Activated gamma-delta T cell treated with Interleukin-2 at 50 U/mL for 16 hours (primary cell): ENCODE measurements around the gene MAPK11.

Experiments used
- DNase-seq: peaks from one replicate; pipeline ENCODE4 v3.0.0-alpha.2; 2020

Gene MAPK11

DNA sequence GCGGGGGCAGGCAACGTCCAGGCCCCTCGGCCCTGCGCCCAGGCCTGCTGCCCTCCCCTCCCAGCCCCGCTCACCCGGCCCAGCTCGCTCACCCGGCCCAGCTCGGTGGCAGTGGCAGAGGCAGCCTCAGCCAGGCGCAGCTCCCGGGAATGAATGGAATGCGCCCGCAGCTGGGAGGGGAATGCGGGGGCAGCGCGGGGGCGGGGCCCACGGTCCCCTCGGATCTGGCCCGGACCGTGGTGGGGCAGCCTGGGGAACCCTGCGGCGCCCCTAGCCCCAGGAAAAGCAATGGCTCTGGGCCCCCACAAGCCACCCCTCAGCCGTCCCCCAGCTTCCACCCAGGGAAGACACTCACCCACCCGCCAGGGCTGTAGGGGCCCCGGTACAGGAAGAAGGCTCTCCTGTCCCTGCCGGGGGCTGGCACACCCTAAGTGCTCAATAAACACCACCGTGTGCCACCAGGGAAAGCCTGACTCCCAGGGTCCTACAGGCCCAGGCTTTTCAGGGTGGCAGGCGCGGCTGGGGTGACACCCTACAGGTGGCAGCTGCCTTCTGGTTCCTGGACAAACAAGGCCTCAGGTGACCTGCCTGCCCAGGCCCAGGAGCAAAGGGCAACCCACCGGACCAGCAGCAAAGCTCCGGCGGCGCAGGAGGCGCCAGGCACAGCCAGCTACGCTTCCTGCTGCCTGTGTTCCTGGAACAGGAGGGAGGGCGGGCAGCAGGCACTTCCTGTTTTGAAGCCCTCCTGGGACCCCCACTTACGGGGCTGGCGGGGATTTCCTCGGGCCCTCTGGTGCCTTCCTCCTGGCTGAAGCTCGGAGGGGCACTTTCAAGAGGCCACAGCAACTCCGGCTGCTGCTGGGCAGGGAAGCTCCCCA, 23.5 kb upstream of the MAPK11 start:
- no peak for DNase-seq

DNA sequence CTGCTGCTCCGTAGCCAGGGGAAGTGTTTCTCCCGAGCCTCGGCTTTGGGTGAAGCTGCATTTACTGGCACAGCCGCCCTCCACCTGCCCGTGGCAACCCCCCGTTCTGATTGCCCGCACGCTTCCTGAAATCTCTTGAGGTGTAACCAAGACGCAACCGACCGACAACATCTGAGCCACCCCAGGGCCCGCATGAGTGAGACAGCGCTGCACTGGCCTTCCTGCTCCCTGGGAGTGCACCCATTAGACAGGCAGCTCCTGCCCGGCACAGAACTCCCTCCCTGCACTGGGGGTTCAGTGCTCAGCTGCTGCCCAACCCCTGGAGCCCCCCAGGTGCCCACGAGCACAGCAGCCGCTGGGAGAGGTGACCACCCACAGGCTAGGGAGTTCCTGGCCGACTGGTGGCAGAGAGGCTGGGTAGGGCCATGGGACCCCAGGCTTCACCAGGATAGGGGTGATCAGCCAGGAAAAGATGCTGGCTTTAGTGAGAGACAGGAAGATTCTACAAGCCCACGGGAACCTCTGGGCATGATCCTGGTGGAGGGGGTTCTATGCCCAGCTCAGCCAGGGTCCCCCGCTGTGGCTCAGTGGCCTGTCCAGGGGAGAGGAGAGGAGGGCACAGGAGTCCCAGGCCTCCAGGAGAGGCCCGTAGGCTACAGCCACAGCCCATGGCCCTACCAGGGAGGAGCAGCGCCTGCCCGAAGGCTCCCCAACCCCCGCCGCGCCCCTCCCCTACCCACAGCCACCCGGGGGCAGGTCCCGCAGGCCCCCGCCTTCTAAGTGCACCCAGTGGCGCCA, 22.7 kb upstream of the MAPK11 start:
- no peak for DNase-seq

DNA sequence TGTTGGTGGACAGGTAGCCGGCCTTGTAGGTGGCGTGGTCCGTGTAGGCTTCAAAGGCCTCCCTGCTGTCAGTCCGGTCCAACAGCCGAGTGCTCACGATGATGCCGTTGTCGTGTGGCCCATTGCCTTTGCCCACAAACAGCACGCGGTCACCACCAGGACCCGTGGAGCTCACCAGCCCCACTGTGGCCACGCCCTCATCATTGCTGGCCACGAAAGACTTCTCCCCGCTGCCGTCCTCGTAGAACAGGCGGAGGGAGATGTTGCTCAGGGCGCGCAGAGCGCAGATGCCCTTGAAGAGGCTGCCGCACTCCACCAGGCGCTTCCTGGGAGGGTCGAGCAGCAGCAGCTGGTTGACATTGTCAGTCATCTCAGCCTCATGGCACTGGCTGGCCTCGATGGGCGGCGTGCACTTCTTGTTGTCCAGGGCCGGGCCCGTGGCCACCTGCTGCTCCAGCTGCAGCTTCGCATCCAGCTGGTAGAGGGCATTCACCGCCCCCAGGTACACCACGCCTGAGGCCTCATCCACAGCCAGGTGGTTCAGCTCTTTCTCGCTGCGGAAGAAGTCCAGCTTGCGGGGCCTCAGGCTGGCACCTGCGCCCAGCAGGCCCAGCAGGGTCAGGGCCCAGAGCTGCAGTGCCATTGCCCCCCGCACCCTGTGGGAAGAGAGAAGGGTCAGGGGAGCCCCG, 19.9 kb upstream of the MAPK11 start:
- DNase-seq = no peak

DNA sequence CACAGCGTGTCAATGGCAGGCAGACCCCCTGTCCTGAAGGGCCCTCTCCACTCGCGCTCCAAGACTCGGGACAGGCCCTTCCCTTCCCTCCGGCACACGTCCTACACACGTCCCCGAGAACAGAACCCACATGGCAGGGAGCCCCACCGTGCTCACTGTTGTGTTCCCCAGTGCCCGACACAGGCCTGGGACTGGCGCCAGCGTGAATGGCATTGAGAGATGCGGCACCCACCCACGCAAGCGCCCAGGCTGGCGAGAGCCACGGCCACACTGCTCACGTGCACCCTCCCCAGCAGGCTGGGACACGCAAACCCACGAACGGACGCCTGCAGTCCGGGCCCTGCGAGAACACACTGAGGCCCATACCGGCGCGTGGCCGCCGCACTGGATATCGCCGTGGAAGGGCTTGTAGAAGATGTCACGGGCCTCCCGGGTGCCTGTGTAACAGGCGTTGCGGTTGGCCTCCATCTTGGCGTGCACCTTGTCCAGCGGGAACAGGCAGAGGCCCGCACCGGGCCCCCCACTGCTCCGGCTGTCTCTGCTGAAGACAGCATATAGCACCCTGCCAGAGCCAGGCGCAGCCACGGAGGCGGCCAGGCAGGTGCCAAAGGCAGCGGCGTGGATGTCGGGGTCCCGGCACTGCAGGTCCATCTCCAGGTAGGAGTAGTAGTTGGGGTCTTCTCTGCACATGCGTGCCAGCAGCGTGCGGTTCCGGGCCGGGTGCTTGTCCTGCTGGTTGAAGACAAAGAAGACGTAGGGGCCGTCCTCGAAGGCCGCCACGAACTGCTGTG, 19.2 kb upstream of the MAPK11 start:
- no peak for DNase-seq

DNA sequence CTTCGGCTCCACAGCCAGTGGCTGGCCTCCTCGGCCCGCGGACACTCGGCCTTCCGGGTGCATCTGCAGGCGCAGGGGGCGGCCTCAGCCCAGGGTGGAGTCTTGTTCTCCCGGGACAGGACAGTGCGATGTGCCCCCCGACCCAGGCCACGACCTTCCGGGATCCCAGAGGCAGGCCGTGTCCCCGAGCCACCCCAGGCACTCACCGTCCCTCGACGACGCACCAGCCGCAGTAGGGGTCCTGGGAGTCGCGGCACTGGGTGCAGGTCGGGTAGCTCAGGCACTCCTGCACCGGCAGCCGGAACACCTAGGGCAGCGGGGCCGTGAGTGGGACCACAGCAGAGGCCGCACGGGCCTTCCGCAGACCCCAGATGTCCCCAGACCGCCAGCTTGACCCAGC, 17.6 kb upstream of the MAPK11 start:
- no peak for DNase-seq

DNA sequence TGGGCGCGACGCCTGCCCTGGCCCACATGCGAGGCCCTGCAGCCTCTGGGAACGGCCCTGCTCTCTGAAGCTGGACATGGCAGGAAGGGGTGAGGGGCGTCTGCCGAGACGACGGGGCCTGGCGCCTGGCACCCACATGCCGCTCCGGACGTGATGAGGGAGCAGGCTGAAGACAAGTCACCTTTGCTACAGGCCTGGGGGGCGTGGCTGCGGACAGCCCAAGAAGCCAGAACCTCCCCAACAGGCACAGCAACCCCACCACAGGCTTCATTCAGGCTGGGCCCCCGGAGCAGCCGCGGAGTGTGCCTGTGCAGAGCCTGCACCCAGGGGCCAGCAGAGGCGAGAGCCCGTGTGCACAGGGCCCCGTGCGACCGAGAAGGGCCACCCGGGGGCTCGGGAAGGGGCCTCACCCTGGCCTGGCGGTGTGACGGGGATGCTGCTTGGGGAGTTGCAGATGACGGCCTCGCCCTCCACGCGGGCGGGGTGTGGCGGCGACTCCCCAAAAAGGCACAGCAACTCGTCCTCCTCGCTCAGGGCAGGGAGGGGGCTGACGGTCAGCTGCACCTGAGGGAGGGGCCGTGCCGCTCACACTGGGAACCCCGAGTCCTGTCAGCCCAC, 16.6 kb upstream of the MAPK11 start:
- DNase-seq = no peak

DNA sequence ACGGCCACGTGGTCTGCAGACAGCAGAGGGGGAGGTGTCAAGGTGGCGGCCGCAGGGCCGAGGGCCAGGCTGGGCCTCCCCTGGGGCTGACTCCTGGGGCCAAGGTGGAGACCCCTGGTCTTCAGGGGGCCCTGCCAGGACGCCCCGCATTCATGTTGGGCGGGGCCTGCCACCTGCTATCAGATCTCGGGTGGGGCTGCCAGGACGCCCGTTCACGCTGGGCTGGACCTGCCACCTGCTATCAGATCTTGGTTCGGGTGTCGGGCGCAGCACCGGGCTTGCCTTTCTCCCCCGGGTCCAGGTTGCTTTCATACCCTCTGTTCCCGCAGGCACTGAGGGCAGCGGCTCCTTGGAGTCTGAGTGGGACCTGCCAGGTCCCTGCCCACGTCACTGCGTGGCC, 16.1 kb upstream of the MAPK11 start:
- no peak for DNase-seq

DNA sequence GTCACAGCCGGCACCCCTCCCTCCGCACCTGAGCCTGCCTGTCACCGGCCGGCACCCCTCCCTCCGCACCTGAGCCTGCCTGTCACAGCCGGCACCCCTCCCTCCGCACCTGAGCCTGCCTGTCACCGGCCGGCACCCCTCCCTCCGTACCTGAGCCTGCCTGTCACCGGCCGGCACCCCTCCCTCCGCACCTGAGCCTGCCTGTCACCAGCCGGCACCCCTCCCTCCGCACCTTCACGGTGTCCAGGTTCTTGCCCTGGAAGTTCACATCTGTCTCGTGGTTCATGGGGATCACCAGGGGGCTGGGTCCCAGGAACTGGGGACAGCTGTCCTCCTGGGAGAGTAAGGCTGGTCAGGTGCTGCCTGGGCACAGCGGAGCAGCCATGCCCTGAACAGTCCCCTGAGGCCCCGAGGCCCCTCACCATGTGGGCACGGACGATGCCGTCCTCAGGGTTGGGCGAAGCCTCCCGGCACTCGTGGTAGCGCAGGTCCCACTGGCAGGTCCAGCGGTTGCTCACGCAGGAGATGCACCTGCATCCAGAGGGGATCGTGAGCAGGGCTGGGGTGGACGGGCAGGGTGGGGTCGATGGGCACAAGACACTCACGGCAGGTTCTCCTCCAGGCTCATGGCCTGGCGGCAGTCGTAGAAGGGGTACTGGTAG, 15.5 kb upstream of the MAPK11 start:
- DNase-seq = no peak

DNA sequence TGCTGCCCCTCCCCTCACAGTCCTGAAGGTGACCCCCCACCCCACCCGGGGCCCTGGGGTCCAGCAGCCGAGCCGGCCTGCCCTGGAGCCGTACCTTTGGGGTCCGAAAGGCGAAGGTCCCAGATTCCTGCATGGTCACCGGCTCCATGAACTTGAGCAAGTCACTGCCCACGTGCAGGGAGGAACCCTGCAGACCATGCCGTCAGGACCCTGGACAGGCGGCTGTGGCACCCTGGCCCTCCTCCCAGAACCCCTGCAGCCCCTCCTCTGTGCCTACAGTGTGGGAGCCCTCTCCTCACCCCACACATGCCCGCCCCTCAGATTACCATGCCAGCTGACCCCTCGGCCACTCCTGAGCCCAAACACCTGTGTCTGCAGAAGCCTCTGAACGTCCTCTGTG, 14.3 kb upstream of the MAPK11 start:
- DNase-seq = no peak

DNA sequence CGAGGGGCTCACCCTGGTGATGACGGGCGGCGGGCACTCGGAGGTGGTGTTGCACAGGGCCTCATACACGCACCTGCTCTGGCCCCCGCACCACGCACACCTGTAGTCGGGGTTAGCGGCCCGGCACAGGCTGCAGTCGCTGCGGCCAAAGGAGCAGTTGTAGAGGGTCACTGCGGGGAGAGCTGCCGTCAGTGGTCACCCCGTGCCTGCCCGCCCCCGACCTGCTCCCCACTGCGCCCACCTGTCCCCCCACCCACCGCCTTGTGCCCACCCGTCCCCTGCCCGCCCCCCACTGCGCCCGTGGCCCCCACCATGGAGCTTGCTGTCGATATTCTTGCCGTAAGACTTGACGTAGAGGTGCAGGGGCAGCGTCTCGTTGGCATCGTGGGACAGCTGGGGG, 13.6 kb upstream of the MAPK11 start:
- DNase-seq = no peak

DNA sequence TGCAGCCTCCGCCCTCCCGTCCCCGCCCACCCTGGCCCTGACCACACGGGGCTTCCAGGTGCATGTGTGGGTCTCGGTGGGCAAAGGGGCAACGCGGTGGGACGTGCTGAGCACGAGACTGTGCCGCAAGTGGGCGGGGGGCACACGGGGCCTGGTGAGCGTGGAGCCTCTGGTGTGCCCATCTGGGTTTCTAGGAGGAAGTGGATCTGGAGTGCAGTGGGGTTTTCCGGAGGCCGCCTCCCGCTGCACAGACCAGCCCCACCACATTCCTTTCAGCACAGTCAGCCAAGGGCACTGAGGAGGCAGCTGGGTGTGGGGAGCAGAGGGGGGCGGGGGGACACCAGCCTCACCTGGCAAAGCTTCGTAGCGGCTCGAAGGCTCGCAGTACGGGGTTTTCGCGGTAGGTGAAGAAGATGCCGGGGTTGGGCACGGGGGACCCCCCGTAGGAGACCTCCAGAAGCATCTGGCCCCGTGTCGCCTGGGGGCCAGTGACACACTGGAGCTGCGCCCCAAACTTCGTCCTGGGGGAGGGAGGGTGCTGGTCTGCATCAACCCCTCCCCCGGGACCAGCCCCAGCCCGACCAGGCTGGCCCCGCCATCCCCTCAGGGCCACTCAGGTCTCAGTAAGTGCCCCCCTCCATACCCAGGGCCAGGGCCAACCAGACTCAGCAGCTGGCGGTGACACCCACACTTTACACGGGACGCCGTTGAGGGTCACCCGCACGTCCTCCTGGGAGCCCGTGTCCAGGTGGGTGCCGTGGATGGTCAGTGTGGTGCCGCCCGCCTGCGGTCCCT, 12.4 kb upstream of the MAPK11 start:
- DNase-seq = no peak

DNA sequence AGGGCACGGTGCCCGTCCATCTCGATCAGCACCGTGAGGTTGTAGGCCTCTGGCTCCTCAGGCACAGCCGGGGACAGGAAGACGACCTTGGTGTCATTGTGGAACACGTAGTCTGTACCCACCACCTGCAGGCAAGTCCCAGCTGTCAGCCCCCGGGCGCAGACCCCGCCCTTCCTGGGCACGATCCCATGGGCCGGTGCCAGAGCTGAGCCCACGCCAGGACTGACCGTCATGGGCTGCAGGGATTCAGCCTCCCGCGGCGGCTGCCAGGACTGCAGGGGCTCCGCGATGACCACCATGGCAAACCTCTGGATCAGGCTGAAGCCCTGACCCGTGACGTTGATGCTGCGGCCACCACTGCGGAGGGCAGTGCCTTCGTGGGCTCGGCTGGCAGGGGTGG, 11.8 kb upstream of the MAPK11 start:
- no peak for DNase-seq

DNA sequence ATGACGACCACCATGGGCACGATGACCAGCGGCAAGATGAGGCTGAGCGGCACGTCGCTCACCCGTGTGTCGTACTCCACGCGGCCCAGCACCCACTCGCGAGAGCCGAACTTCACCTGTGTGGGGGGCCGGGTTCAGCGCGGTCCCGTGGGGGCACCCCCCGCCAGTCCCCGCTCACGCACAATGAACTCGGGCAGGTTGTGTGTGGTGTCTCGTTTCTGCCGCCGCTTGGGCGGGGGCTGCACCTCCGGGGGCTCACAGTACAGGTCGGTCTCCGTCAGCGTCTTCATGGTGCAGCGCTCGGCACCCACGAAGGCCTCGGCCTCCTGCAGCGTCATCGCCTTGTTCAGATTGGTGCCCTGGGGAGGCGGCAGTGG, 11.2 kb upstream of the MAPK11 start:
- no peak for DNase-seq

DNA sequence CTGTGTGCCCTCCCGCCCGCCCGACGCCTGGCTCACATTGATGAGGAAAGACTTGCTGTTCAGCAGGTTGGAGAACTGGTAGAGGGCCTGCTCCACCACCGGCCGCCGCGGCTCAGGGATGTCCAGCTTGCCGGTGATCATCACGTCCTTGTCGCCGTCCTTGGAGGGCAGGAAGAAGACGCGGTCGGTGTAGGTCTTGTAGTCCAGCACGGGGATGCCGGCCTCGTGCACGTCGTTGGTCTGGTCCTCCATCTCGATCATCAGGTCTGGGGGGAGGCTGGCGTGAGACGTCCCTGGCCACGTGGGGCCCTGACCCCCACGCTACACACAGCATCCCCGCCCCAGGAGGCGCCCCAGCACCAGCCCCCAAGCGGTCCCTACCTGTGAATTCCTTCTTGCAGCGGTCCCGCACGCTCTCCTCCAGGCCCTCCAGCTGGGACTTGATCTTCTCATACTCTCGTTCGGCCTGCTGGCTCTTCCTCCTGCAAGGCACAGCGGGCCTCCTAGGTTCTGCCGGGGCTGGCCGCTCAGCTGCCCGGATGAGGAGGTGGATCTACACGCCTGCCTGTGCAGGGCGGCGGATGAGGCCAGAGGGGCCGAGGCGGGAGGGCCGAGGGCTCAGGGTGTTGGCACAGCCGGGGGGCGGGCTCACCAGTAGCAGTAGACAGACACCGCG, 10.7 kb upstream of the MAPK11 start:
- no peak for DNase-seq

DNA sequence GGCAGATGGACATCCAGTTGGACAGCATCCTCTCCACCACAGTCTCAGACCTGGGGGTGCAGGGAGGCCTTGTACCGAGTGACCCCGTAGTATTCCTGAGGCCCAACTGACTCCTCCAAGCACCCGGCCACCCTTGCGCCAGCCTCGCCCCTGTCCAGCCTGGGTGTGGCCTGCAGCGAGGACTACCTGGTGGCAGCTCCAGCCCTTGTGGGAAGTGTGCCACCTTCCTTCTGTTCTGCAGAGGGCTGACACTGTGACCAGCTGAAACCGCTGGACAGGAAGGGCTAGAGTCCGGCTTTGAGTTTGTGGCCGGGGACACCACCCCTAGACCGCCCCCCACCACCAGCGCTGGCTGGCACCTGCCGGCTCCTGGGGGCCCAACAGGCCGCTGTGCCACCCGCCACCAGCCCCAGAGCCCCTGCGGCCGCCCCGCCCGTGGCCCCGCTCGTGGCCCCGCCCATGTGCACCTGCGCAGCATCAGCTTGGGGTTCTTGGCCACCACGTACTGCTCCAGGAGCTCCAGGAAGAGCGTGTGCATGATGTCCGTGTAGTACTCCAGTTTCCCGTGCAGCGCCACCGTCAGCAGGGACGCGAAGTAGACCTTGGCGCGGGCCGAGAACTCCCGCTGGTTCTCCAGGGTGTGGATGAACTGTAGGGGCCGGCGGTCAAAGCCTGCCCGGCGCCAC, 10.0 kb upstream of the MAPK11 start:
- no peak for DNase-seq

DNA sequence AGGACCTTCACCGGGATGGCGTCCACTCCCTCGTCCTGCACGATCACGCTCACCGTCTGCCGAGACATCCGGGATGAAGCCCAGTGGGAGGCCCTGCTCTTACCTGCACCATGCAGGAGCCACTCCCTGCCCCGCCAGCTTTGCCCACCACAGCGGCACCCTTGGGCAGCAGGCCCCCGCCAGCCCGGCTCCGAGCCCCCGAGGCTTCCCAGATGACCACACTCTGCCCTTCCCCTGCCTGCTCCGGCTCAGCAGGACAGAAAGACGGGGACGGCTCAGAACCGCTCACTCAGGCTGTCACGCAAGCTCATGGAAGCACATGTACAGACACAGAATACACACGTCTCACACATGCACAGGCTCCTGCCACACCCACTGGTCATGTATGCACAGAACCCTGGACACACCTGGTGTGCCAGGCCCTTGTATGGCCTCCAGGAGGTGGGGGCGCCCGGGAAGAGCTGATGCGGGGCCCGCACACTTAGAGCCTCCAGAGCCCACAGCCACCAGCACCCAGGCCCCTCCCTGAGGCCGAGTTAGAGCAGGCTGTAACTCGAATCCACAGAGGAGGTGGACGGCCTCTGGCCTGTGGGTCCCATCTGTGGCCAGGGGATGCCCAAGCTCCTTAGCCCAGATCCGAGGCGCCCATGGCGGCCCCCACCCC, 8.9 kb upstream of the MAPK11 start:
- no peak for DNase-seq

DNA sequence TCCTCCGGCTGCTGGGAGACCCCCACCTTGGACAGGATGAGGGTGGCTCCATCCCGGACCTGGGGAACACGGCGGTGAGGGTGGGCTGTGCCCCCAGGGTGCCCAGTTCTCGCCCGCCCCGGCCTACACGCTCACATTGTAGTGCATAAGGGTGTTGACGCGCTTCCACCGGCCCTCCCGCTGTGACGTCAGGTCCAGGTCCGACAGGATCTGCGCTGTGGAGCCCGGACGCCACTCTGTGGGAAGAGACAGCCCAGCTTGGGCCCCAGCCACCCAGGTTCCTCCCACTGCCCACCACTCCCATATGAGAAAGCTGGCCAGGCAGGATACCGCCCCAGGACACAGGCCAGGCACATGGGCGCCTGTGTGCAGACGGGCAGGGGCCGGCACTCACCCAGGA, 8.3 kb upstream of the MAPK11 start:
- no peak for DNase-seq

DNA sequence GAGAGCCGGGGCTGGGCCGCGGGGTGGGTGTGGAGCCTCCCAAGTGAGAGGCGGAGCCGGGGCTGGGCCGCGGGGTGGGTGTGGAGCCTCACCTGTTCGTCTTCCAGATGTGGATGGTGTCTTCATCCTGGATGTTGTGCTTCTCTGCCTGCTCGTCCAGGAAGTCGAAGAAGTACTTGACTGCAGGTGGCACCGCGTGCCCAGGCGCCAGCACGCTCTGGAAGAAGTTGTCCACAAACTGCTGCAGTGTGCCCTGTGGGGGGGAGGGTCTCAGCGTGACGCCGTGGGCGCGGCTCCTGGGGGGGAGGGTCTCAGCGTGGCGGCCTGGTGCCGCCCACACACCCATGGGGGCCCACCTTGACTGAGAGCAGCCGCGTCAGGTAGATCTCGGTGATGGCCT, 7.6 kb upstream of the MAPK11 start:
- no peak for DNase-seq

DNA sequence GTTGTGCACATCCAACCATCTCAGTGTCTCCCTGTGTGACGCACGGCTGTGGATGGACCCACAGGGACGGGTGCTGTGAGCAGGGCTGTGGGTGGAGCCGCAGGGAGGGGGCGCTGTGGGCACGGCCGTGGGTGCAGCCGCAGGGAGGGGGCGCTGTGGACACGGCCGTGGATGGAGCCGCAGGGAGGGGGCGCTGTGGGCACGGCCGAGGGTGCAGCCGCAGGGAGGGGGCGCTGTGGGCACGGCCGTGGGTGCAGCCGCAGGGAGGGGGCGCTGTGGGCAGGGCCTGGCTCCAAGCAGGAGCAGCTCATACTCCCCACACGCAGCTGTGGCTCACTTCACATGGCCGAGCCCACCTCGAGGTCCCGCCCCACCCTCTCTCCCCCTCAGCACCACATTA, 6.0 kb upstream of the MAPK11 start:
- DNase-seq = no peak
